Stimulated activated CD8-positive, alpha-beta memory T cell treated with anti-CD3 and anti-CD28 coated beads, Interleukin-15, amount 100 ng/mL, for 4 hours (primary cell): ENCODE measurements around the gene POPDC2.

Experiments
- DNase-seq, 2 donors: peaks; one replicate each; pipeline ENCODE4 v3.0.0-alpha.2; 2020; ENCODE audit warnings: low read depth in 2 of 2

POPDC2 gene

GRCh38 chr3:119669906-119670570 lies 9.6 kb upstream of the POPDC2 start:
- no peak for DNase-seq

GRCh38 chr3:119665954-119666559 lies 5.7 kb upstream of the POPDC2 start:
- DNase-seq = no peak

- no peak for DNase-seq
These were observed 4.5 kb upstream of the POPDC2 start for GRCh38 chr3:119664850-119665379.

GRCh38 chr3:119664370-119664769 lies 4.0 kb upstream of the POPDC2 start:
- DNase-seq = no peak

- no peak for DNase-seq
These were observed 3.5 kb upstream of the POPDC2 start for GRCh38 chr3:119663885-119664284.

GRCh38 chr3:119662604-119663373 lies 2.4 kb upstream of the POPDC2 start:
- no peak for DNase-seq

- no peak for DNase-seq
These were observed 640 bp downstream of the POPDC2 start for GRCh38 chr3:119659606-119660291.

- no peak for DNase-seq
These were observed 1.4 kb downstream of the POPDC2 start for GRCh38 chr3:119658994-119659393.

- no peak for DNase-seq
These were observed 2.3 kb downstream of the POPDC2 start for GRCh38 chr3:119657887-119658702.

GRCh38 chr3:119653876-119654275 lies 6.5 kb downstream of the POPDC2 start:
- DNase-seq = no peak

- DNase-seq = no peak
These were observed 7.9 kb downstream of the POPDC2 start for GRCh38 chr3:119652306-119653033.

- no peak for DNase-seq
These were observed 10.6 kb downstream of the POPDC2 start for GRCh38 chr3:119649761-119650160.

- DNase-seq = no peak
These were observed 12.4 kb downstream of the POPDC2 start for GRCh38 chr3:119647843-119648575.

- no peak for DNase-seq
These were observed 13.2 kb downstream of the POPDC2 start for GRCh38 chr3:119647171-119647570.

GRCh38 chr3:119645813-119646212 lies 14.6 kb downstream of the POPDC2 start:
- DNase-seq = no peak

- no peak for DNase-seq
These were observed 15.9 kb downstream of the POPDC2 start for GRCh38 chr3:119644481-119644880.

GRCh38 chr3:119643528-119643927 lies 16.9 kb downstream of the POPDC2 start:
- DNase-seq = no peak

- no peak for DNase-seq
These were observed 17.5 kb downstream of the POPDC2 start for GRCh38 chr3:119642746-119643473.

- no peak for DNase-seq
These were observed 19.0 kb downstream of the POPDC2 start for GRCh38 chr3:119641416-119641815.
